Measurements from ENCODE around the gene CLDN6.

Gene CLDN6

GRCh38 chr16:3017794-3018506 lies at the start of gene CLDN6:
Gene CLDN6 (minus strand): TSS chr16:3018183. CDS start chr16:3016021, 2,162 bp downstream.
- no peak for TF ChIP-seq CTCF (IDR thresholded peaks at IDR 0.05; ENCODE audit: low read depth, low read length)
- no peak within 1 kb of the TSS for H3K4me3 ChIP-seq (ENCODE audit: low read depth, low read length)

- TF ChIP-seq CTCF (IDR thresholded peaks at IDR 0.05; ENCODE audit: low read depth, low read length): no peak
Observed at GRCh38 chr16:3066440-3066748, 48.4 kb upstream of the CLDN6 start.

DNA sequence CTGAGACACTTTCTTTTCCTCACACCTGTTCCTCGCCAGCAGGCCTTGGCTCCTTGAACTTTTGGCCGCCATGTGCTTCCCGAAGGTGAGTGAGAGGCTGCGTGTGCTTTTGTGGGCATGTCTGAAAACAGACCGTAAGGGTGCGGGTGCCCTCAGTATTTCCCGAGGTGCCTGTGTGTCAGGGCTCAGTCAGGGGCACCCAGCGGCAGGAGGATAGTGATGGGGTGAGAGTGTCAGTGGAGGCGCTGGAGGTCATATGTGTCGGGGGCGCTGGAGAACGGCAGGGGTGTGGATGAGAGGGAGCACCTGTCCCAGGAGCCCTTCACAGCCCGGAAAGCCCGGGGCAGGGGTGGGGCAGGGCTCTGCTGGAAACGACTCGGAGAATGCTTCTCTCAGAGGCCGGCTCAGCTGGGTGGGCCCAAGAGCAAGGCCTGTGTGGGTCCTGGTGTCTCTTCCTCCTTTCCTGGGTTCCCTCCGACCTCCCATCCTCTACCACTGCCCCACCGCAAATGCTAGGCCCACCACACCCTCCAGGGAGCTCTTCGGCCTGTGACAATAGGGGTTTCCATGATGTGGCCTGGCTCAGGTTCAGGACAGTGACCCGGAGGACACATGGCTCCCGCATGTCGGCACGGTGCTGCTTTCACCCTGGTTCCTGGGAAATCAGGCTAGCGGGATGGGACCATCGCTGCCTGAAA lies 47.9 kb upstream of the CLDN6 start:
- H3K4me3 ChIP-seq (ENCODE audit: low read depth, low read length): peak overlapping the region; percentile 56
- no peak for TF ChIP-seq CTCF (IDR thresholded peaks at IDR 0.05; ENCODE audit: low read depth, low read length)

More at GRCh38 chr16:3066440-3066748, 48.4 kb upstream of the CLDN6 start:
- peak overlapping the region; percentile 56; the same call in 1 of the 2 replicates for H3K4me3 ChIP-seq (ENCODE audit: low read depth, low read length)

GRCh38 chr16:3065069-3065741 lies 47.2 kb upstream of the CLDN6 start, which contains the start of gene IL32:
Gene IL32 (plus strand): TSS chr16:3065640. CDS start chr16:3065812, 172 bp downstream.
- H3K4me3 ChIP-seq (ENCODE audit: low read depth, low read length): peak within 1 kb of the TSS; percentile 56
- no peak for TF ChIP-seq CTCF (IDR thresholded peaks at IDR 0.05; ENCODE audit: low read depth, low read length)

GRCh38 chr16:3063625-3064386 lies 45.8 kb upstream of the CLDN6 start:
- no peak overlapping the region for H3K4me3 ChIP-seq (ENCODE audit: low read depth, low read length)

DNA sequence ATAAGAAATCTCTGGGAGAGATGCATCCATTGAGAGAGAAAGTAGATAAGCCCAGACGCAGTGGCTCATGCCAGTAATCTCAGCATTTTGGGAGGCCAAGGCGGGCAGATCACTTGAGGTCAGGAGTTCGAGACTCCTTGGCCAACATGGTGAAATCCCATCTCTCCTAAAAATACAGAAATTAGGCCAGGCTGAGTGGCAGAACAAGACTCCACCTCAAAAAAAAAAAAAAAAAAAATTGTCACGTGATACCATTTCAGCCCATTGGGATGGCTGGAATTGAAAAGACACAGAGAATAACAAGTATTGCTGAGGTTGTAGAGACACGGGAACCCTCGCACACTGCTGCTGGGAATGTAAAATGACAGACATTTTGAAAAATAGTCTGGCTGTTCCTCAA lies 44.6 kb upstream of the CLDN6 start:
- no peak overlapping the region for H3K4me3 ChIP-seq (ENCODE audit: low read depth, low read length)
- TF ChIP-seq CTCF (IDR thresholded peaks at IDR 0.05; ENCODE audit: low read depth, low read length): no peak

More at GRCh38 chr16:3063625-3064386, 45.8 kb upstream of the CLDN6 start:
- TF ChIP-seq CTCF (IDR thresholded peaks at IDR 0.05; ENCODE audit: low read depth, low read length): no peak
